NCI-H2196 treated with DMSO at 0.1 percent for 48 hours (cell line): ENCODE data around the gene STRN3.
A peak's percentile ranks its signal among the peaks of the same experiment; 100 is the strongest.

ENCODE experiments used
- DNase-seq: peaks from one replicate; lab custom pipeline; 2025; ENCODE audit not compliant: unreplicated experiment; lab: John Stamatoyannopoulos, UW

Gene STRN3

GRCh38 chr14:30874999-30875787, 151.0 kb downstream of the STRN3 start:
- DNase-seq: no peak

- DNase-seq: peak; percentile 26
These were observed 151.8 kb downstream of the STRN3 start, which contains the start of gene COCH for GRCh38 chr14:30874120-30874998. Gene COCH, plus strand, starts transcription at chr14:30874559. Its CDS starts 380 bp downstream, at chr14:30874939.

GRCh38 chr14:30873308-30874119, 152.7 kb downstream of the STRN3 start:
- DNase-seq: no peak

GRCh38 chr14:30872602-30873001, 153.6 kb downstream of the STRN3 start:
- no peak for DNase-seq

- no peak for DNase-seq
These were observed 156.5 kb downstream of the STRN3 start for GRCh38 chr14:30869551-30870155.

GRCh38 chr14:30868736-30869135, 157.4 kb downstream of the STRN3 start:
- no peak for DNase-seq

GRCh38 chr14:30864934-30865333, 161.2 kb downstream of the STRN3 start:
- no peak for DNase-seq

GRCh38 chr14:30861200-30861599, 165.0 kb downstream of the STRN3 start:
- DNase-seq: no peak

GRCh38 chr14:30855345-30856037, 170.7 kb downstream of the STRN3 start:
- no peak for DNase-seq

- no peak for DNase-seq
These were observed 171.7 kb downstream of the STRN3 start for GRCh38 chr14:30854492-30854891.

- DNase-seq: no peak
These were observed 172.2 kb downstream of the STRN3 start for GRCh38 chr14:30853946-30854345.

- no peak for DNase-seq
These were observed 176.2 kb downstream of the STRN3 start for GRCh38 chr14:30849983-30850382.

- DNase-seq: no peak
These were observed 176.8 kb downstream of the STRN3 start for GRCh38 chr14:30849354-30849753.

- DNase-seq: no peak
These were observed 177.5 kb downstream of the STRN3 start for GRCh38 chr14:30848449-30849240.
